GM21619 (cell line): ENCODE results near the gene INSR.
"Not testable (repeated sequence)": the region's sequence is repeated elsewhere in the genome, so short reads cannot be mapped to it uniquely, and the experiment has no call there.

Experiments used
- ATAC-seq: cut with Tn5 transposase; IDR thresholded peaks from one replicate; pipeline ENCODE4 v1.9.1; 2021; ENCODE audit not compliant: unreplicated experiment

The INSR gene

GRCh38 chr19:7104747-7105447 lies 189.3 kb downstream of the INSR start:
- no peak for ATAC-seq

GRCh38 chr19:7101498-7102253 lies 192.5 kb downstream of the INSR start:
- ATAC-seq = no peak

- no peak for ATAC-seq
Observed at GRCh38 chr19:7099597-7099921, 194.7 kb downstream of the INSR start.

- peak; percentile 79 for ATAC-seq
Observed at GRCh38 chr19:7098701-7099596, 195.3 kb downstream of the INSR start.

- no peak for ATAC-seq
Observed at GRCh38 chr19:7098096-7098495, 196.1 kb downstream of the INSR start.

- no peak for ATAC-seq
Observed at GRCh38 chr19:7088999-7089398, 205.2 kb downstream of the INSR start.

- ATAC-seq = no peak
Observed at GRCh38 chr19:7083076-7083956, 210.9 kb downstream of the INSR start.

GRCh38 chr19:7078008-7078407 lies 216.2 kb downstream of the INSR start:
- ATAC-seq = no peak

- no peak for ATAC-seq
Observed at GRCh38 chr19:7076151-7076550, 218.1 kb downstream of the INSR start.

- no peak for ATAC-seq
Observed at GRCh38 chr19:7074705-7075282, 219.4 kb downstream of the INSR start.

GRCh38 chr19:7072541-7072940 lies 221.7 kb downstream of the INSR start:
- ATAC-seq = no peak

- no peak for ATAC-seq
Observed at GRCh38 chr19:7069904-7070226, 224.3 kb downstream of the INSR start.

GRCh38 chr19:7069042-7069903 lies 224.9 kb downstream of the INSR start, which contains the start of gene ZNF557:
TSS of gene ZNF557 (plus strand) at chr19:7069703. CDS start at chr19:7075075, 5,372 bp downstream.
- ATAC-seq = peak; percentile 85

- ATAC-seq = no peak
Observed at GRCh38 chr19:7068599-7068998, 225.6 kb downstream of the INSR start.

- ATAC-seq = no peak
Observed at GRCh38 chr19:7067716-7068115, 226.5 kb downstream of the INSR start.

GRCh38 chr19:7067122-7067521 lies 227.1 kb downstream of the INSR start:
- ATAC-seq = not testable (repeated sequence)

GRCh38 chr19:7063764-7064418 lies 230.3 kb downstream of the INSR start:
- ATAC-seq = no peak

- no peak for ATAC-seq
Observed at GRCh38 chr19:7063339-7063738, 230.9 kb downstream of the INSR start.
